ENCODE measurements around the gene PRH2. TPM values are rescaled to one million over a fixed set of nuclear protein-coding genes. Genes with fewer than 3 reads are reported as not detected.
A peak's percentile ranks its signal among the peaks of the same experiment; 100 is the strongest.

Gene PRH2
- total RNA-seq, 1 experiment from 2014 or later, result not detected

DNA sequence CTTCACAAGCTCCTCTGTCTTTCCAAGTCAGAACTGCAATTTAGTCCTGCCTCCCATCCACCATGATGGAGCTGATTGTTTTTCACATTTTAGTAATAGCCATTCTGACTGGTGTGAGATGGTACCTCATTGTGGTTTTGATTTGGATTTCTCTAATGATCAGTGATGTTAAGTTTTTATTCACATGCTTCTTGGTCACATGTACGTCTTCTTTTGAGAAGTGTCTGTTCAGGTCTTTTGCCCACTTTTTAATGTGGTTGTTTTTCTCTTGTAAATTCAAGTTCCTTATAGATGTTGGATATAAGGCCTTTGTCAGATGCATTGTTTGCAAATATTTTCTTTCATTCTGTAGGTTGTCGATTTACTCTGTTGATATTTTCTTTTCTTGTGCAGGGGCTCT, 14.1 kb downstream of the PRH2 start:
- POLR2A ChIA-PET (ENCODE audit: unreplicated experiment), result no interaction called here
- intact Hi-C loops (cut with micrococcal nuclease; ENCODE audit: unreplicated experiment), result no loop called here
- no peaks in the 10 kb centered on the region for H4K20me1 ChIP-seq (ENCODE audit: insufficient read depth)
- DNase-seq, result no peak
- H3K27me3 ChIP-seq (ENCODE audit: insufficient read depth, low read depth), result no peaks in the 10 kb centered on the region
- H3K4me2 ChIP-seq, result 0 out of 2 replicates have a peak overlapping the region, but pooled peaks have one; percentile 49
- no peaks in the 10 kb centered on the region for H3K9me2 ChIP-seq (ENCODE audit: insufficient read depth)
- no peaks in the 10 kb centered on the region for H3K79me2 ChIP-seq (ENCODE audit: low read depth)
- CTCF ChIA-PET, result no interaction called here
- H3K4me3 ChIP-seq, result no peak overlapping the region
- peak overlapping the region; percentile 87 for H3K27ac ChIP-seq
- TF ChIP-seq EZH2 (IDR thresholded peaks at IDR 0.05; ENCODE audit: low read depth), result no peak
- TF ChIP-seq CTCF (conservative IDR thresholded peaks at IDR 0.05), result no peak
- BruUV-seq (replicated peaks), result no TSS peak
- H3F3A ChIP-seq (ENCODE audit: insufficient read depth, low read depth), result peaks cover 8% of the 10 kb centered on the region; the same call in 1 of the 2 replicates
- no peak overlapping the region for H2AFZ ChIP-seq
- H3K36me3 ChIP-seq (ENCODE audit: low read depth), result no peaks in the 10 kb centered on the region
- peaks cover 4% of the 10 kb centered on the region for H3K9me3 ChIP-seq (ENCODE audit: insufficient read depth, low read depth)
- peaks cover 32% of the 10 kb centered on the region for H3K4me1 ChIP-seq (replicated peaks; ENCODE audit: insufficient read depth)

DNA sequence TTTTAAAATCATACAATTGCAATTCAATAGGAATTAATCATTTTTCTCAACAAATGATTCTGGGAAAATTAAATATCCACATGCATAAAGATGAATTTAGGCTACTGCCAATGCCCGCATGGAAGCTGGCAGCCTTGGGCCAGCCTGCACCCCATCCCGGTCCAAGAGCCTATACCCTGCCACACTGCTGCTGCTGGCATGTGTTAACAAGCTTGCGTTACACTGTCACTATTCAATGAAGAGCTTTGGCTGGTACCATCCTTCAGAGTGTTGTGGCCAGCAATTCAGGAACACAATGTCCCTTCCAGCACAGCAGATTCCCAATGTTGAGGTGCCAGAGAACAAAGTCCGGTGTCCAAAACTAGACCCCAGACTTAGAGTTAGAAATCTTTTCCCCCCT, 23.6 kb downstream of the PRH2 start:
- H3F3A ChIP-seq (ENCODE audit: insufficient read depth, low read depth), result no peaks in the 10 kb centered on the region
- no peaks in the 10 kb centered on the region for H3K79me2 ChIP-seq (ENCODE audit: low read depth)
- H3K4me1 ChIP-seq (replicated peaks; ENCODE audit: insufficient read depth), result no peaks in the 10 kb centered on the region
- no peaks in the 10 kb centered on the region for H3K9me2 ChIP-seq (ENCODE audit: insufficient read depth)
- H3K36me3 ChIP-seq (ENCODE audit: low read depth), result no peaks in the 10 kb centered on the region
- H3K27me3 ChIP-seq (ENCODE audit: insufficient read depth, low read depth), result no peaks in the 10 kb centered on the region
- intact Hi-C loops (cut with micrococcal nuclease; ENCODE audit: unreplicated experiment), result no loop called here
- H3K4me2 ChIP-seq, result no peak overlapping the region
- TF ChIP-seq EZH2 (IDR thresholded peaks at IDR 0.05; ENCODE audit: low read depth), result no peak
- TF ChIP-seq CTCF (conservative IDR thresholded peaks at IDR 0.05), result no peak
- no peak overlapping the region for H2AFZ ChIP-seq
- ChIA-PET CTCF (no interaction called here), POLR2A (ENCODE audit: unreplicated experiment) (no interaction called here)
- H3K4me3 ChIP-seq, result no peak overlapping the region
- DNase-seq, result no peak
- no peaks in the 10 kb centered on the region for H4K20me1 ChIP-seq (ENCODE audit: insufficient read depth)
- H3K9me3 ChIP-seq (ENCODE audit: insufficient read depth, low read depth), result no peaks in the 10 kb centered on the region
- no TSS peak for BruUV-seq (replicated peaks)
- H3K27ac ChIP-seq, result no peak overlapping the region

GRCh38 chr12:10956085-10956484, 27.0 kb downstream of the PRH2 start:
- ChIA-PET CTCF (no interaction called here), POLR2A (ENCODE audit: unreplicated experiment) (no interaction called here)
- H3K9me3 ChIP-seq (ENCODE audit: insufficient read depth, low read depth), result no peaks in the 10 kb centered on the region
- H3K27me3 ChIP-seq (ENCODE audit: insufficient read depth, low read depth), result no peaks in the 10 kb centered on the region
- no peaks in the 10 kb centered on the region for H3K36me3 ChIP-seq (ENCODE audit: low read depth)
- H3K9me2 ChIP-seq (ENCODE audit: insufficient read depth), result no peaks in the 10 kb centered on the region
- no peak for DNase-seq
- no peaks in the 10 kb centered on the region for H3K4me1 ChIP-seq (replicated peaks; ENCODE audit: insufficient read depth)
- no TSS peak for BruUV-seq (replicated peaks)
- intact Hi-C loops (cut with micrococcal nuclease; ENCODE audit: unreplicated experiment), result no loop called here
- H3F3A ChIP-seq (ENCODE audit: insufficient read depth, low read depth), result no peaks in the 10 kb centered on the region
- H3K79me2 ChIP-seq (ENCODE audit: low read depth), result no peaks in the 10 kb centered on the region
- TF ChIP-seq EZH2 (IDR thresholded peaks at IDR 0.05; ENCODE audit: low read depth) (no peak), CTCF (conservative IDR thresholded peaks at IDR 0.05) (no peak)
- no peaks in the 10 kb centered on the region for H4K20me1 ChIP-seq (ENCODE audit: insufficient read depth)
- H3K27ac ChIP-seq, result no peak overlapping the region
- no peak overlapping the region for H2AFZ ChIP-seq
- no peak overlapping the region for H3K4me3 ChIP-seq
- no peak overlapping the region for H3K4me2 ChIP-seq
